Measurements from ENCODE around the gene SLC49A3. TPM values are rescaled to one million over a fixed set of nuclear protein-coding genes. Genes with fewer than 3 reads are reported as not detected.

Gene SLC49A3
- total and polyA plus RNA-seq, 9 donors = 0.43 to 5.2 (median 2.1) TPM

DNA sequence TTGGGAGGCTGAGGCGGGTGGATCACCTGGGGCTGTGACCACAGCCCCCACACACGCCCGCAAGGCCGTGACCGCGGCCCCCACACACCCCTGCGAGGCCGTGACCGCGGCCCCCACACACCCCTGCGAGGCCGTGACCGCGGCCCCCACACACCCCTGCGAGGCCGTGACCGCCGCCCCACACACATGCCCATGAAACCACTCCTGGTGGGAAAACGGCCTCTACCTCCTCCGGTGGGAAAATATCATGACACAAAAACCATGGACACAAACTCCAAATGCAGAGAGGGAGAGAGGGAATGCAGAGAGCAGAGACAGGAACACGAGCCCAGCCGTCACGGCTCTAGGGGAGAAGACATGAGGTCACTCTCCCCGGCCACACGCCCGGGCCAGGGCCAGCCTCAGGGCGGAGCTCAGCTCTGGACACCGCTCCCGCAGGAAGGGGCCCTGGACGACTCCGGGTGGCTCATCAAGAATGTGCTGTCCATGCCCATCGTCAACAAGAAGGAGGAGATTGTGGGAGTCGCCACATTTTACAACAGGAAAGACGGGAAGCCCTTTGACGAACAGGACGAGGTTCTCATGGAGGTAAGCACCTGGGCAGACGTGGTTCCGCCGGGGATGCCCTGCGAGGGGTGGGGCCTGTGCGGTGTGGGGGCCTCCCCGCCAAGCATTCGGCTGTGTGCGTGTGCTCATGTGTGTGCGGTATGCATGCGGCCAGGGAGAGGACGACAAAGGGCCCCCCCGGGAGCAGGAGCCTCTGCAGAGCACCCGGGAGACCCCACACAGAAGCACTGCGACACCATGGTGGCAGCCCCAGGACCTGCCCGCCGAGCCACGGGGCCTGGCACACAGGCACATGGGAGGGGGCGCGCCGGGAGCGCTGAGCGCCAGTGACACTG, 32.3 kb downstream of the SLC49A3 start:
- Histone ChIP-seq H3K9me3 (no peaks in the 10 kb centered on the region), H3K4me1 (ENCODE audit: insufficient read depth) (no peaks in the 10 kb centered on the region), H3K27ac (no peak overlapping the region), H3K4me3 (no peak overlapping the region), H3K36me3 (no peaks in the 10 kb centered on the region), H3K27me3 (no peaks in the 10 kb centered on the region)
- intact Hi-C loops (cut with DNase I) = no loop called here
- 46 to 59% (median 50%) methylated on average over 54 to 58 of the region's 58 CpGs for WGBS, 3 donors
- DNase-seq = no peak
- no peak for TF ChIP-seq EP300 (IDR thresholded peaks at IDR 0.05)
- no peak for TF ChIP-seq CTCF (IDR thresholded peaks at IDR 0.05)
- no peak for TF ChIP-seq POLR2A (IDR thresholded peaks at IDR 0.05)

DNA sequence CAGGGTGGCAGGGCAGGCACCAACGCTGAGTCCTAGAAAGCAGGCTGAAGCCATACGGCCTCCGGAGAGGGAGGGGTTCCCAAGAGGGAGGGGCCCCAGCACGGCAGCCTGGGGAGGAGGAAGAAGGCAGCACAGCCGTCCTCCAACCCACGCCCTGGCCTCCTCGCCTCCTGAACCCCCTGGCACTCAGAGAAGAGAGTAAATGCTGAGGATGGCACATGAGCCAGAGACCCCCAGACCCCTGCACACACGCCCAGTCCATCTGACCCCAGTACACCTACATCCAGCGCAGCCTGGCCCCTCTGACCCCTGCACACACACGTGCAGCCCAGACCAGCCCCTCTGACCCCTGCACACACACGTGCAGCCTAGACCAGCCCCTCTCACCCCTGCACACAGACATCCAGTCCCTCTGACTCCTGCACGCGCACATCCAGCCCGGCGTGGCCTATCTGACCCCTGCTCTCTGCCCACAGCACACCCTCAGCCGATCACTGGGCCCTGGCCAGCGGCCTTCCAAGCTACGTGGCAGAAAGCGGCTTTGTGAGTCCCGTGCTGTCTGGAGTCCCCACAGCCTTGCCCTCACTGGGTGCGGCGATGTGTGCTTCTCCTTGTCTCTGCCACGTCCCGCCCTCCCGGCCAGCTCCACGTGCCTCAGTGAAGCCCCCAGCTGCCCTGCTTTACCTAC, 33.3 kb downstream of the SLC49A3 start:
- TF ChIP-seq EP300 (IDR thresholded peaks at IDR 0.05) (no peak), CTCF (IDR thresholded peaks at IDR 0.05) (no peak), POLR2A (IDR thresholded peaks at IDR 0.05) (no peak)
- no peak overlapping the region for H3K4me3 ChIP-seq
- no peaks in the 10 kb centered on the region for H3K27me3 ChIP-seq
- no peaks in the 10 kb centered on the region for H3K36me3 ChIP-seq
- H3K9me3 ChIP-seq = no peaks in the 10 kb centered on the region
- H3K27ac ChIP-seq = no peak overlapping the region
- intact Hi-C loops (cut with DNase I) = no loop called here
- WGBS, 3 donors = 44 to 52% (median 51%) methylated on average over 26 of the region's 26 CpGs
- DNase-seq = no peak
- H3K4me1 ChIP-seq (ENCODE audit: insufficient read depth) = no peaks in the 10 kb centered on the region

- DNase-seq = no peak
- H3K27me3 ChIP-seq = no peaks in the 10 kb centered on the region
- no peaks in the 10 kb centered on the region for H3K36me3 ChIP-seq
- no peak overlapping the region for H3K4me3 ChIP-seq
- 15 to 30% (median 22%) methylated on average over 17 of the region's 17 CpGs for WGBS, 3 donors
- H3K4me1 ChIP-seq (ENCODE audit: insufficient read depth) = no peaks in the 10 kb centered on the region
- intact Hi-C loops (cut with DNase I) = no loop called here
- no peak for TF ChIP-seq EP300 (IDR thresholded peaks at IDR 0.05)
- TF ChIP-seq CTCF (IDR thresholded peaks at IDR 0.05) = no peak
- no peak for TF ChIP-seq POLR2A (IDR thresholded peaks at IDR 0.05)
- no peaks in the 10 kb centered on the region for H3K9me3 ChIP-seq
- H3K27ac ChIP-seq = no peak overlapping the region
These were observed 34.0 kb downstream of the SLC49A3 start for GRCh38 chr4:654871-655463.

GRCh38 chr4:654503-654845, 34.5 kb downstream of the SLC49A3 start:
- H3K36me3 ChIP-seq = no peaks in the 10 kb centered on the region
- TF ChIP-seq EP300 (IDR thresholded peaks at IDR 0.05) (no peak), POLR2A (IDR thresholded peaks at IDR 0.05) (no peak), CTCF (IDR thresholded peaks at IDR 0.05) (no peak)
- no peaks in the 10 kb centered on the region for H3K9me3 ChIP-seq
- H3K27ac ChIP-seq = no peak overlapping the region
- intact Hi-C loops (cut with DNase I) = no loop called here
- H3K4me1 ChIP-seq (ENCODE audit: insufficient read depth) = no peaks in the 10 kb centered on the region
- DNase-seq = no peak
- H3K27me3 ChIP-seq = no peaks in the 10 kb centered on the region
- 83 to 88% (median 85%) methylated on average over 17 of the region's 17 CpGs for whole genome bisulfite sequencing, 3 donors
- H3K4me3 ChIP-seq = no peak overlapping the region
